ENCODE data around the gene ATF4.
A peak's percentile ranks its signal among the peaks of the same experiment; 100 is the strongest.

ATF4 gene

DNA sequence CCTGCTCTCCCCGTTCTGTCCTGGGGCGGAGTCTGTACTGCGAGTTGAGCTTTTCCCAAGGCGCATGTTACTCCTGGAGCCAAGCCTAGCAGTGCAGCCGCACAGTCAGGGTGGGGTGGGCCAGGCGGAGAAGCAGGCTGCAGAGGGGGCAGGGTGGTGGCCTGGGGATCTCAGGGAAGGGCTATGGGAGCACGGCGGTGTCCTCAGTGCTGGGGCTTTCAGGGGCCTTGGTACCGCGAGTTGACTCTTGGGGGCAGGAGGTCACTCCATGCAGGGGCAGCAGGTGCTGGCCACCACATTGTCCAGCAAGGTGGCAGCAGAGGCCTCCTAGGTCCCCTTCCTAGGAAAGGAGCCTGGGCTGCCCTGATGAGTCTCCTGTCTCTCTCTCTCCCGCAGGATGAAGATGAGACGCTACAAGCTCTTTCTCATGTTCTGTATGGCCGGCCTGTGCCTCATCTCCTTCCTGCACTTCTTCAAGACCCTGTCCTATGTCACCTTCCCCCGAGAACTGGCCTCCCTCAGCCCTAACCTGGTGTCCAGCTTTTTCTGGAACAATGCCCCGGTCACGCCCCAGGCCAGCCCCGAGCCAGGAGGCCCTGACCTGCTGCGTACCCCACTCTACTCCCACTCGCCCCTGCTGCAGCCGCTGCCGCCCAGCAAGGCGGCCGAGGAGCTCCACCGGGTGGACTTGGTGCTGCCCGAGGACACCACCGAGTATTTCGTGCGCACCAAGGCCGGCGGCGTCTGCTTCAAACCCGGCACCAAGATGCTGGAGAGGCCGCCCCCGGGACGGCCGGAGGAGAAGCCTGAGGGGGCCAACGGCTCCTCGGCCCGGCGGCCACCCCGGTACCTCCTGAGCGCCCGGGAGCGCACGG, 33.2 kb upstream of the ATF4 start:
- POLR2A ChIA-PET = no interaction called here
- TF ChIP-seq ZNF132 (tag by site-specific recombination; IDR thresholded peaks at IDR 0.05; ENCODE audit: borderline replicate concordance) = no peak
- TF ChIP-seq ZNF2 (tag by site-specific recombination; IDR thresholded peaks at IDR 0.05) = no peak
- no peak for TF ChIP-seq ZNF10 (tag by site-specific recombination; IDR thresholded peaks at IDR 0.05)
- 0 out of 2 replicates have a peak, but pooled peaks have one; percentile 12 for TF ChIP-seq KLF1 (tag by site-specific recombination; IDR thresholded peaks at IDR 0.05)
- no peak for TF ChIP-seq KLF7 (tag by site-specific recombination; IDR thresholded peaks at IDR 0.05; ENCODE audit: borderline replicate concordance)
- no peak for TF ChIP-seq ZNF292 (tag by site-specific recombination; IDR thresholded peaks at IDR 0.05; ENCODE audit: borderline replicate concordance, low read depth)
- peaks cover 0 to 8% of the 10 kb centered on the region in 2 experiments; a peak in 2 of 3 replicates for H3K36me3 ChIP-seq (ENCODE audit: control insufficient read depth in 2 of 2, insufficient read depth in 1 of 2, low read length in 2 of 2)
- H3K27ac ChIP-seq (ENCODE audit: extremely low read depth, low read depth, low read length) = no peak overlapping the region
- no peaks in the 10 kb centered on the region for H3K9me3 ChIP-seq (ENCODE audit: control insufficient read depth, insufficient read depth, low read depth, low read length)
- CTCF ChIA-PET = interaction anchor here (2.2 kb wide), 1 partner anchor 9 kb away, joined by 6 read pairs; no protein-coding TSS in a partner anchor
- no peak overlapping the region for H3K4me3 ChIP-seq (ENCODE audit: low read depth, low read length)
- H3K4me1 ChIP-seq (ENCODE audit: control insufficient read depth, insufficient read depth, low read length) = no peaks in the 10 kb centered on the region

DNA sequence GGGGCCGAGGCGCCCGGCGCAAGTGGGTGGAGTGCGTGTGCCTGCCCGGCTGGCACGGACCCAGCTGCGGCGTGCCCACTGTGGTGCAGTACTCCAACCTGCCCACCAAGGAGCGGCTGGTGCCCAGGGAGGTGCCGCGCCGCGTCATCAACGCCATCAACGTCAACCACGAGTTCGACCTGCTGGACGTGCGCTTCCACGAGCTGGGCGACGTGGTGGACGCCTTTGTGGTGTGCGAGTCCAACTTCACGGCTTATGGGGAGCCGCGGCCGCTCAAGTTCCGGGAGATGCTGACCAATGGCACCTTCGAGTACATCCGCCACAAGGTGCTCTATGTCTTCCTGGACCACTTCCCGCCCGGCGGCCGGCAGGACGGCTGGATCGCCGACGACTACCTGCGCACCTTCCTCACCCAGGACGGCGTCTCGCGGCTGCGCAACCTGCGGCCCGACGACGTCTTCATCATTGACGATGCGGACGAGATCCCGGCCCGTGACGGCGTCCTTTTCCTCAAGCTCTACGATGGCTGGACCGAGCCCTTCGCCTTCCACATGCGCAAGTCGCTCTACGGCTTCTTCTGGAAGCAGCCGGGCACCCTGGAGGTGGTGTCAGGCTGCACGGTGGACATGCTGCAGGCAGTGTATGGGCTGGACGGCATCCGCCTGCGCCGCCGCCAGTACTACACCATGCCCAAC, 32.4 kb upstream of the ATF4 start:
- ChIA-PET CTCF (interaction anchor here (2.2 kb wide), 1 partner anchor 8 kb away, joined by 6 read pairs; no protein-coding TSS in a partner anchor), POLR2A (interaction anchor here (0.7 kb wide), 1 partner anchor 13 kb away, joined by 5 read pairs; no protein-coding TSS in a partner anchor)
- TF ChIP-seq, protein P1, sequence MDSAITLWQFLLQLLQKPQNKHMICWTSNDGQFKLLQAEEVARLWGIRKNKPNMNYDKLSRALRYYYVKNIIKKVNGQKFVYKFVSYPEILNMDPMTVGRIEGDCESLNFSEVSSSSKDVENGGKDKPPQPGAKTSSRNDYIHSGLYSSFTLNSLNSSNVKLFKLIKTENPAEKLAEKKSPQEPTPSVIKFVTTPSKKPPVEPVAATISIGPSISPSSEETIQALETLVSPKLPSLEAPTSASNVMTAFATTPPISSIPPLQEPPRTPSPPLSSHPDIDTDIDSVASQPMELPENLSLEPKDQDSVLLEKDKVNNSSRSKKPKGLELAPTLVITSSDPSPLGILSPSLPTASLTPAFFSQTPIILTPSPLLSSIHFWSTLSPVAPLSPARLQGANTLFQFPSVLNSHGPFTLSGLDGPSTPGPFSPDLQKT (IDR thresholded peaks at IDR 0.05; ENCODE audit: borderline replicate concordance, low read depth, low read length) = no peak
- Histone ChIP-seq H3K27ac (ENCODE audit: extremely low read depth, low read depth, low read length) (no peak overlapping the region), H3K4me1 (ENCODE audit: control insufficient read depth, insufficient read depth, low read length) (no peaks in the 10 kb centered on the region), H3K4me3 (ENCODE audit: low read depth, low read length) (no peak overlapping the region), H3K9me3 (ENCODE audit: control insufficient read depth, insufficient read depth, low read depth, low read length) (no peaks in the 10 kb centered on the region), H3K36me3 (ENCODE audit: control insufficient read depth in 2 of 2, insufficient read depth in 1 of 2, low read length in 2 of 2) (peaks cover 0 to 8% of the 10 kb centered on the region in 2 experiments; a peak in 2 of 3 replicates)

DNA sequence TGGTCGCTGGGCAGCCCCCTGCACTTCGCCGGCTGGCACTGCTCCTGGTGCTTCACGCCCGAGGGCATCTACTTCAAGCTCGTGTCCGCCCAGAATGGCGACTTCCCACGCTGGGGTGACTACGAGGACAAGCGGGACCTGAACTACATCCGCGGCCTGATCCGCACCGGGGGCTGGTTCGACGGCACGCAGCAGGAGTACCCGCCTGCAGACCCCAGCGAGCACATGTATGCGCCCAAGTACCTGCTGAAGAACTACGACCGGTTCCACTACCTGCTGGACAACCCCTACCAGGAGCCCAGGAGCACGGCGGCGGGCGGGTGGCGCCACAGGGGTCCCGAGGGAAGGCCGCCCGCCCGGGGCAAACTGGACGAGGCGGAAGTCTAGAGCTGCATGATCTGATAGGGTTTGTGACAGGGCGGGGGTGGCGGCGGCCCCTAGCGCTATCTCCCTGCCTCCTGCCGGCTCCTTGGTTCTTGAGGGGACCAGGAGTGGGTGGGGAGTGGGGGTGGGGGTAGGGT, 31.7 kb upstream of the ATF4 start:
- ChIA-PET POLR2A (interaction anchor here (0.7 kb wide), 1 partner anchor 13 kb away, joined by 5 read pairs; no protein-coding TSS in a partner anchor), CTCF (interaction anchor here (0.6 to 0.7 kb wide), 2 partner anchors 30 to 821 kb away, joined by 3 read pairs; no protein-coding TSS in a partner anchor)
- H3K27ac ChIP-seq (ENCODE audit: extremely low read depth, low read depth, low read length) = no peak overlapping the region
- TF ChIP-seq ZFP69B (tag by site-specific recombination; IDR thresholded peaks at IDR 0.05) (no peak), ZNF37A (tag by site-specific recombination; IDR thresholded peaks at IDR 0.05) (no peak), ZBTB21 (tag by site-specific recombination; IDR thresholded peaks at IDR 0.05) (no peak), ZNF629 (tag by site-specific recombination; IDR thresholded peaks at IDR 0.05) (no peak), ZNF391 (tag by site-specific recombination; IDR thresholded peaks at IDR 0.05; ENCODE audit: borderline replicate concordance, low read depth) (no peak)
- TF ChIP-seq, protein P2, sequence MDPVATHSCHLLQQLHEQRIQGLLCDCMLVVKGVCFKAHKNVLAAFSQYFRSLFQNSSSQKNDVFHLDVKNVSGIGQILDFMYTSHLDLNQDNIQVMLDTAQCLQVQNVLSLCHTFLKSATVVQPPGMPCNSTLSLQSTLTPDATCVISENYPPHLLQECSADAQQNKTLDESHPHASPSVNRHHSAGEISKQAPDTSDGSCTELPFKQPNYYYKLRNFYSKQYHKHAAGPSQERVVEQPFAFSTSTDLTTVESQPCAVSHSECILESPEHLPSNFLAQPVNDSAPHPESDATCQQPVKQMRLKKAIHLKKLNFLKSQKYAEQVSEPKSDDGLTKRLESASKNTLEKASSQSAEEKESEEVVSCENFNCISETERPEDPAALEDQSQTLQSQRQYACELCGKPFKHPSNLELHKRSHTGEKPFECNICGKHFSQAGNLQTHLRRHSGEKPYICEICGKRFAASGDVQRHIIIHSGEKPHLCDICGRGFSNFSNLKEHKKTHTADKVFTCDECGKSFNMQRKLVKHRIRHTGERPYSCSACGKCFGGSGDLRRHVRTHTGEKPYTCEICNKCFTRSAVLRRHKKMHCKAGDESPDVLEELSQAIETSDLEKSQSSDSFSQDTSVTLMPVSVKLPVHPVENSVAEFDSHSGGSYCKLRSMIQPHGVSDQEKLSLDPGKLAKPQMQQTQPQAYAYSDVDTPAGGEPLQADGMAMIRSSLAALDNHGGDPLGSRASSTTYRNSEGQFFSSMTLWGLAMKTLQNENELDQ (tag by site-specific recombination; IDR thresholded peaks at IDR 0.05; ENCODE audit: low read depth) = no peak
- TF ChIP-seq, protein P3, sequence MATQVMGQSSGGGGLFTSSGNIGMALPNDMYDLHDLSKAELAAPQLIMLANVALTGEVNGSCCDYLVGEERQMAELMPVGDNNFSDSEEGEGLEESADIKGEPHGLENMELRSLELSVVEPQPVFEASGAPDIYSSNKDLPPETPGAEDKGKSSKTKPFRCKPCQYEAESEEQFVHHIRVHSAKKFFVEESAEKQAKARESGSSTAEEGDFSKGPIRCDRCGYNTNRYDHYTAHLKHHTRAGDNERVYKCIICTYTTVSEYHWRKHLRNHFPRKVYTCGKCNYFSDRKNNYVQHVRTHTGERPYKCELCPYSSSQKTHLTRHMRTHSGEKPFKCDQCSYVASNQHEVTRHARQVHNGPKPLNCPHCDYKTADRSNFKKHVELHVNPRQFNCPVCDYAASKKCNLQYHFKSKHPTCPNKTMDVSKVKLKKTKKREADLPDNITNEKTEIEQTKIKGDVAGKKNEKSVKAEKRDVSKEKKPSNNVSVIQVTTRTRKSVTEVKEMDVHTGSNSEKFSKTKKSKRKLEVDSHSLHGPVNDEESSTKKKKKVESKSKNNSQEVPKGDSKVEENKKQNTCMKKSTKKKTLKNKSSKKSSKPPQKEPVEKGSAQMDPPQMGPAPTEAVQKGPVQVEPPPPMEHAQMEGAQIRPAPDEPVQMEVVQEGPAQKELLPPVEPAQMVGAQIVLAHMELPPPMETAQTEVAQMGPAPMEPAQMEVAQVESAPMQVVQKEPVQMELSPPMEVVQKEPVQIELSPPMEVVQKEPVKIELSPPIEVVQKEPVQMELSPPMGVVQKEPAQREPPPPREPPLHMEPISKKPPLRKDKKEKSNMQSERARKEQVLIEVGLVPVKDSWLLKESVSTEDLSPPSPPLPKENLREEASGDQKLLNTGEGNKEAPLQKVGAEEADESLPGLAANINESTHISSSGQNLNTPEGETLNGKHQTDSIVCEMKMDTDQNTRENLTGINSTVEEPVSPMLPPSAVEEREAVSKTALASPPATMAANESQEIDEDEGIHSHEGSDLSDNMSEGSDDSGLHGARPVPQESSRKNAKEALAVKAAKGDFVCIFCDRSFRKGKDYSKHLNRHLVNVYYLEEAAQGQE (tag by site-specific recombination; IDR thresholded peaks at IDR 0.05) = no peak
- TF ChIP-seq, protein P4, sequence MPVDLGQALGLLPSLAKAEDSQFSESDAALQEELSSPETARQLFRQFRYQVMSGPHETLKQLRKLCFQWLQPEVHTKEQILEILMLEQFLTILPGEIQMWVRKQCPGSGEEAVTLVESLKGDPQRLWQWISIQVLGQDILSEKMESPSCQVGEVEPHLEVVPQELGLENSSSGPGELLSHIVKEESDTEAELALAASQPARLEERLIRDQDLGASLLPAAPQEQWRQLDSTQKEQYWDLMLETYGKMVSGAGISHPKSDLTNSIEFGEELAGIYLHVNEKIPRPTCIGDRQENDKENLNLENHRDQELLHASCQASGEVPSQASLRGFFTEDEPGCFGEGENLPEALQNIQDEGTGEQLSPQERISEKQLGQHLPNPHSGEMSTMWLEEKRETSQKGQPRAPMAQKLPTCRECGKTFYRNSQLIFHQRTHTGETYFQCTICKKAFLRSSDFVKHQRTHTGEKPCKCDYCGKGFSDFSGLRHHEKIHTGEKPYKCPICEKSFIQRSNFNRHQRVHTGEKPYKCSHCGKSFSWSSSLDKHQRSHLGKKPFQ (tag by site-specific recombination; IDR thresholded peaks at IDR 0.05) = no peak
- TF ChIP-seq, protein P5, sequence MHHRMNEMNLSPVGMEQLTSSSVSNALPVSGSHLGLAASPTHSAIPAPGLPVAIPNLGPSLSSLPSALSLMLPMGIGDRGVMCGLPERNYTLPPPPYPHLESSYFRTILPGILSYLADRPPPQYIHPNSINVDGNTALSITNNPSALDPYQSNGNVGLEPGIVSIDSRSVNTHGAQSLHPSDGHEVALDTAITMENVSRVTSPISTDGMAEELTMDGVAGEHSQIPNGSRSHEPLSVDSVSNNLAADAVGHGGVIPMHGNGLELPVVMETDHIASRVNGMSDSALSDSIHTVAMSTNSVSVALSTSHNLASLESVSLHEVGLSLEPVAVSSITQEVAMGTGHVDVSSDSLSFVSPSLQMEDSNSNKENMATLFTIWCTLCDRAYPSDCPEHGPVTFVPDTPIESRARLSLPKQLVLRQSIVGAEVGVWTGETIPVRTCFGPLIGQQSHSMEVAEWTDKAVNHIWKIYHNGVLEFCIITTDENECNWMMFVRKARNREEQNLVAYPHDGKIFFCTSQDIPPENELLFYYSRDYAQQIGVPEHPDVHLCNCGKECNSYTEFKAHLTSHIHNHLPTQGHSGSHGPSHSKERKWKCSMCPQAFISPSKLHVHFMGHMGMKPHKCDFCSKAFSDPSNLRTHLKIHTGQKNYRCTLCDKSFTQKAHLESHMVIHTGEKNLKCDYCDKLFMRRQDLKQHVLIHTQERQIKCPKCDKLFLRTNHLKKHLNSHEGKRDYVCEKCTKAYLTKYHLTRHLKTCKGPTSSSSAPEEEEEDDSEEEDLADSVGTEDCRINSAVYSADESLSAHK (tag by site-specific recombination; IDR thresholded peaks at IDR 0.05) = no peak

More for the DNA sequence above, 31.7 kb upstream of the ATF4 start:
- no peaks in the 10 kb centered on the region for H3K4me1 ChIP-seq (ENCODE audit: control insufficient read depth, insufficient read depth, low read length)
- no peak overlapping the region for H3K4me3 ChIP-seq (ENCODE audit: low read depth, low read length)
- H3K9me3 ChIP-seq (ENCODE audit: control insufficient read depth, insufficient read depth, low read depth, low read length) = no peaks in the 10 kb centered on the region
- H3K36me3 ChIP-seq (ENCODE audit: control insufficient read depth in 2 of 2, insufficient read depth in 1 of 2, low read length in 2 of 2) = peaks cover 0 to 8% of the 10 kb centered on the region in 2 experiments; a peak in 2 of 3 replicates
